HK-2 (cell line): ENCODE data around the gene PLXNA4.

Experiments
- DNase-seq: peaks from one replicate; pipeline ENCODE4 v3.0.0-alpha.2; 2018; ENCODE audit not compliant: unreplicated experiment

PLXNA4 gene

GRCh38 chr7:132207782-132208181 lies 368.5 kb downstream of the PLXNA4 start:
- DNase-seq = no peak

GRCh38 chr7:132207211-132207610 lies 369.1 kb downstream of the PLXNA4 start:
- no peak for DNase-seq

- DNase-seq = no peak
These were observed 369.7 kb downstream of the PLXNA4 start for GRCh38 chr7:132206594-132206993.

DNA sequence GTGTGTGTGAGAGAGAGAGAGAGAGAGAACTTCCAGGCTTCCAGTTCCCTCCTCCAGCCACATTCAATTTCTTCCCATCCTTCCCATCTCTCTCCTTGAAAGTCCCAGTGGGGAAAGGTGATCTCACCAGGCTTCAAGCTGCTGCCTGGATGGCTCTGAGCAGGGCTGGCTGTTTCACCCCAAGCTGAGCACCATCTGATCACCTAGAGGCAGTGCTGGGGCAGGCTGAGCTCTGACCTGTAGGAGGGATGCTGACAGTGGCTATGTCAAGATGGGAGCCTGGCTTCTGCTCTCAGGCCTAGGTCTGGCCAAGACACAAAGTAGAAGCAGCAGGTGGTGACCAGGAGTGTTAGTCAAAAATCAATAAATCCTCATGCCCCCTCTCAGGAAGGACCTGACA lies 370.8 kb downstream of the PLXNA4 start:
- no peak for DNase-seq

DNA sequence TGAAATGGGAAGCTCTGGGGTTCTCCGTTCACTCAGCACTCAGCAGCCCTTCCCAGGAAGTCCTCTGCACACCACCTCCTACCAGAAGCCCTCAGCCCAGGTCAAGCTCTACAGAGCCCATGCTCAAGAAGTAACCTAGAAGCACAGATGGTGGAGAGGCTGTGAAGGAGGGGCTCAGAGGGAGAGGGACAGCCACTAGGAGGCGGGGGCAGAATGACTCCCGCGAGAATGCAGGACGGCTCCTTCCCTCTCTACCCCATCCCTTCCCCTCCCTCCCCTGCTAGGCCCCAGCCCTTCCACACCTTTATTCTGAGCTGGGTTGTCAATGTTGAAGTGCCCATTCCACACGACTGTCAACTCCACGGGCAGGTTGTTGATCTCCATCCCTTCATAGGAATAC lies 373.2 kb downstream of the PLXNA4 start:
- no peak for DNase-seq

DNA sequence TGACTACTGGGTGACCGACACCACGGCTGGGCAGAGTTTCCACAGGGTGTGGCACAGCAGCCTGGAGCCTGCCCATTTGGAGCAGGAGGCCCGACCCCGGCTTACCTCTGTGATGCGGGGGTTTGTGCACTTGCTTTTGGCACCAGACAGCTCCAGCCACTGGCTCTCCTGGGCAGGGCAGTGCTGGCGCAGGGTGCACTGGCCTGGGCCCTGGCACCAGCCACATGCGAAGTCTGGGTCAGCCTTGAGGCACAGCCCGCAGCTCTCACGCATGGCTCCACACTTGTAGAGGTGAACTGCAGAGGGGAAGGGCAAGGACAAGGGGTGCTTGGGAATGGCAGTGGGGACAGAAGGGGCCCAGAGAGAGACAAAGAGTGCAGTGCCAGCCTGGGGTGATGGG lies 373.7 kb downstream of the PLXNA4 start:
- DNase-seq = no peak

- DNase-seq = no peak
These were observed 376.1 kb downstream of the PLXNA4 start for GRCh38 chr7:132200141-132200540.

DNA sequence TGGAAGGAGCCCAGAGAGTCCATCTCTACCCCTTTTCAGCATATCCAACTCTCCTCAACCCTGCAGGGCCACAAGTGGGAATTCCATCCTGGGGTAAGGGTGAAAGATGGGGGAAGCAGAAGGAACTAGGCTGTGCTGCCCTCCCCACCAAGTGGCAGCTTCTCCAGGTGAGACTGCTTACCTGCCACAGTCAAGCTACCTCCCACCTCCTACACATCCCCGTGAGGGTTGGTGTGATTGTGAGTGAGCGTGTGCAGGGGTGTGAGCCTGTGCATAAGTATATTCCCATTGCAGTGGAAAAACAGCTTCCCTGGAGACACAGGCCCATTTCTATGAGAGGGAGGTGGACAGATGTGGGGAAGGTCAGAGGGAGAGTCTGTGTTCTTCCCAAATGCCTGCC lies 376.6 kb downstream of the PLXNA4 start:
- no peak for DNase-seq

DNA sequence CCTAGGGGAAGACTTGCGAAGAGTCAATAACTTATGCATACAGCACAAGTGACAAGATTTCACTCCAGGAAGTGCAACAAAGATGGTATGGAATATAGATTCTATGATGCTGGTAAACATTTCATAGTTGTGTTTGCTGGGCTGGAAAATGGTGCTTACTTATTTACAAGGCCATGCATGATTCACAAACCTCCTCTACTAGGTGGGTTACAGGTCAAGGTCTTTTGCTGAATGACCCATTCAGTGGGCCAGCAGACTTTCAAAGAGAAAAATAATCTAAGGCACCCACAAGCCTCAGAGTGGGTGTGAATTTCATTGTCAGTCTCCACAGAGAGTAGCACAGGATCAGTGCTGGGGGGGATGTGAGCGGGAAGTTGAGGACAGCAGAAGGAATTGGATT lies 378.5 kb downstream of the PLXNA4 start:
- DNase-seq = no peak

DNA sequence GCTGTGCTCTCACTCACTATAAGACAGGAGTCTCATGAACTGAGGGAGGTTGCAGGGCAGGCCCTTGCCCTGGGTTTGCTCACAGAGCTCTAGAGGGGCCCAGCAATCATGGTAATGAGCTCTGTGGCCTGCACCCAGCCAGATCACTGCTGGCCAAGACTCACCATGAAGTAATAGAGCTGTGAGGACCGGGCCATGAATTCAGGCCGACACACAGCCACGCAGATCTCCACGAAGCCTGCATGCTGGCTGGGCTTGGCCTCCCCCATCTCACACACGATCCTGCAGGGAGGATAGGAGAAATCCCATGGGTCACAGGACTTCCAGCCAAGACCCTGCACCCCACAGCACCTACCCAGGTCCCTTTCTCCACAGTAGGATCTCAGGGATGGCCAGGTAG lies 382.4 kb downstream of the PLXNA4 start:
- DNase-seq = no peak

GRCh38 chr7:132192809-132193208 lies 383.5 kb downstream of the PLXNA4 start:
- no peak for DNase-seq

DNA sequence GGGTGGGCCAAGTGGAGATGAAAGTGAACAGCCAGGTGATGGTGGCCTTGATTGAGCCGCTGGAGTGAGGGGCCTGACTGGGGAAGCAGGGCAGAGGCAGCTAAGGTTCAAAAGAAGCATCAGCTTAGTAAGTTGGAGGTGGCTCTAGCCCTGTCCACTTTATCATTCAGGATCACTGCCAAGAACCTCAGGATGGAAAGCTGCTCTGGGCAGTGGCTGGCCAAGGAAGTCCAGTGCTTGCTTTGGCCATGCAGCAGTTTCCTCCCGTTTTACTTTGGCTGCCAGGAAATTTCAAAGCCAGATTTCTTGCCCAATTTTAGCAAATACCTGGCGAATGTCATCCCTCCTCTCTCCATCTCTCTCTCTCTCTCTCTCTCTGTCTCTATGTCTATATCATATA lies 384.9 kb downstream of the PLXNA4 start:
- DNase-seq = no peak

DNA sequence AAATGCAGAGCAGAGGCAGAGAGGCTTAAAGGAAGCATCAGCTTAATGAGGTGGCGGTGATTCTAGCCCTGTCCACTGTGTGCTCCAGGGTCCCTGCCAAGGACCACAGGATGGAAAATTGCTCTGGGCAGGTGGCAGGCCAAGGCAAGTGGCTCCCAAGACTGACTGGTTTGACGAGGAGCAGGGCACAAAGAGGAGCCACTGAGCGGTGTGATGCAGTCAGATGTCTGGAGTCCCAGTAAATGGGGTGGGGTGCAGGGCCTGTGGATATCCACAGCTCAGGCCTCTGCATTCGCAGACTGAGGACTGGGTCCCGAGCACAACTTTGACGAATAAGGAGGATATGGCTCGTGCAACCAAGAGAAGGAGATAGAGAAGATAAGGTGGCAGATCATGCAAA lies 385.6 kb downstream of the PLXNA4 start:
- DNase-seq = no peak

GRCh38 chr7:132189881-132190280 lies 386.4 kb downstream of the PLXNA4 start:
- no peak for DNase-seq

GRCh38 chr7:132187869-132188789 lies 388.1 kb downstream of the PLXNA4 start:
- no peak for DNase-seq

GRCh38 chr7:132187391-132187790 lies 388.9 kb downstream of the PLXNA4 start:
- DNase-seq = no peak

- no peak for DNase-seq
These were observed 391.1 kb downstream of the PLXNA4 start for GRCh38 chr7:132185150-132185549.

DNA sequence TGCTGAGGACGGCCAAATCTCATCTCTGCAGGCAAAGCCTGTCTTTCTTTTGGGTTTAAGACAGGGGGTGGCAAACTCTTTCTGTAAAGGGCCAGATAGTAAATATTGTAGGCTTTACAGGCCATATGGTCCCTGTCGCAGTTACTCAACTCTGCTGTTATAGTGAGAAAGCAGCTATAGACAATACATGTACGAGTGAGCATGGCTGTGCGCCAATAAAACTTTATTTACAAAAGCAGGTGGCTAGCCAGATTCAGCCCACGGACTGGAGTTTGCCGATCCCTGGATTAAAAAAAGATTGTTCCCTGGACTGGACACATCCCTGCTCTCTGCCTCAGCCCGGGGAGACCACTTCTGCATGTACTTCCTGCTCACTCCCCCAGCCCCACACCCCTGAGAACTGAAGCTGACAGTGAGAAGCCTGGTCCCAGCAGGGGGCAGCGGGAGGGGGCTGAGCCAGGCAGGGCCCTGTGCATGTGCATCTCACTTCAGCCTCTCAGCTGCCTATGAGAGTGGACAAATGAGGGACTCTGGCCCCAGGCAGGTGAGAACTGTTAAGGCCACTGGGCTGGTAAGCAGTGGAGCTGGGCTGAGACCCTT lies 392.4 kb downstream of the PLXNA4 start:
- no peak for DNase-seq

GRCh38 chr7:132182992-132183391 lies 393.3 kb downstream of the PLXNA4 start:
- DNase-seq = no peak

DNA sequence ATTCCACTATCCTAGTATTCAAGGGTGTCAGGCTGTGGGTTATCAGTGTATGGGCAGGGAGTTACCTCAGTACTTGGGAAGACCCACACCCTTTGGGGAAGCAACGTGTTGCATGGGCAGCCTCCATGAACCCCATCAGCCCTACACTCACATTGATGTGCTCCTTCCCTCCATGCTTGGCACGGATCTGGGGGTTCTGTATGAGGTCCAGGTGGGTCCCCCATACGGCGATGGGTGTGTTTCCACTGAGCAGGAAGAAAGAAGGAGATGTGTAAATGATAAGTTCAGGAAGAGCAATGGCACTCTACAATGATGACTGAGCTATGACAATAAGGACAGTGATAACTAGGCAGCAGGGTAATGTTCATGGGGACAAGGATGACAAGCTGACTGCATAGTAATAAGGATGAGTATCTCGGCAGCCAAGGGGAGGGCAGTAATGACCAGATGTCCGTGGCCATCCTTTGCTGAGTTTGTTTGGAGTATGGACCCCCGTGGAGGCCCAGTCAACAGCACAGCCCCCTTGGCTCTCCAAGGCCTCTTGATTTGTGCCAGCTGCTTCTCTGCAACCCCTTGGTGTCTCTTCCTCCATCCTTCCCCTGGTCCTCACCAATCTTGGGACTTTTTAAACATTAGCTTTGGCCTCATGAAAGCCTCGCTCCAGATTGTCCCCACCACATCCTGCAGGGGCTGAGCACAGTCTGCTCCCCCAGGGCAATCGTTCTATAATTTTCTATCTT lies 394.2 kb downstream of the PLXNA4 start:
- DNase-seq = no peak

- DNase-seq = no peak
These were observed 394.9 kb downstream of the PLXNA4 start for GRCh38 chr7:132181371-132181770.

- DNase-seq = no peak
These were observed 395.8 kb downstream of the PLXNA4 start for GRCh38 chr7:132180481-132180880.

GRCh38 chr7:132179681-132180080 lies 396.6 kb downstream of the PLXNA4 start:
- DNase-seq = no peak
